ENCODE measurements around the gene BCAS2.

GRCh38 chr1:114549137-114549536 is 32.3 kb downstream of the BCAS2 start:
- TF ChIP-seq CTCF (IDR thresholded peaks at IDR 0.05; ENCODE audit: insufficient read depth, low read length, poor library complexity, severe bottlenecking) (no peak), EZH2phosphoT487 (conservative IDR thresholded peaks at IDR 0.05; ENCODE audit: low read length) (no peak)

Data from SU-DHL-6 (cell line).